Endothelial cell (in vitro differentiated cells): ENCODE results near the gene USP7. TPM values are rescaled to one million over a fixed set of nuclear protein-coding genes. Genes with fewer than 3 reads are reported as not detected.

ENCODE experiments used
- DNase-seq: peaks from one replicate; pipeline ENCODE4 v3.0.0; 2021; ENCODE audit warnings: low spot score
- H3K27ac Mint-ChIP-seq: one replicate; pipeline ENCODE4 v1.8.0; 2021; ENCODE audit warnings: mixed read lengths, inconsistent platforms; ENCODE audit not compliant: unreplicated experiment
- H3K27me3 Mint-ChIP-seq: one replicate; pipeline ENCODE4 v1.8.0; 2021; ENCODE audit warnings: mild to moderate bottlenecking, moderate library complexity, mixed read lengths, inconsistent platforms; ENCODE audit not compliant: unreplicated experiment
- H3K36me3 Mint-ChIP-seq: one replicate; pipeline ENCODE4 v1.8.0; 2021; ENCODE audit warnings: mild to moderate bottlenecking, low read depth, mixed read lengths, inconsistent platforms; ENCODE audit not compliant: unreplicated experiment
- H3K4me1 Mint-ChIP-seq: one replicate; pipeline ENCODE4 v1.8.0; 2021; ENCODE audit warnings: mild to moderate bottlenecking, mixed read lengths, inconsistent platforms; ENCODE audit not compliant: unreplicated experiment
- H3K4me3 Mint-ChIP-seq: one replicate; pipeline ENCODE4 v1.8.0; 2021; ENCODE audit warnings: mild to moderate bottlenecking, mixed read lengths, inconsistent platforms; ENCODE audit not compliant: unreplicated experiment
- H3K9me3 Mint-ChIP-seq: one replicate; pipeline ENCODE4 v1.8.0; 2021; ENCODE audit warnings: mixed read lengths, inconsistent platforms; ENCODE audit not compliant: unreplicated experiment
- CTCF ChIP-seq: fragments of 200-600 bp; sonication (generic); IDR thresholded peaks from one replicate; pipeline ENCODE4 v1.5.0; 2021; ENCODE audit warnings: antibody characterized with exemption; ENCODE audit not compliant: unreplicated experiment
- total RNA-seq: library from RNA; stranded (reverse); fragmentation: NEBNext Ultra II Directional; extraction: Animal tissue kit (Norgen Biotek cat#: 25700); gene quantifications from one replicate; pipeline ENCODE4 v1.2.1, GENCODE V29; 2021; ENCODE audit not compliant: unreplicated experiment

The USP7 gene
- total RNA-seq, 1 donor from 2014 or later: 122 TPM

GRCh38 chr16:8864480-8865110 is 99.1 kb downstream of the USP7 start:
- Mint-ChIP-seq H3K4me1 (peaks cover 38% of the 10 kb centered on the region), H3K9me3 (no peaks in the 10 kb centered on the region), H3K36me3 (peaks cover 9% of the 10 kb centered on the region), H3K4me3 (no peak overlapping the region), H3K27me3 (peaks cover 11% of the 10 kb centered on the region), H3K27ac (peak overlapping the region; percentile 61)
- no peak for DNase-seq
- no peak for TF ChIP-seq CTCF

GRCh38 chr16:8863594-8864424 is 99.9 kb downstream of the USP7 start:
- DNase-seq: no peak
- Mint-ChIP-seq H3K36me3 (peaks cover 12% of the 10 kb centered on the region), H3K9me3 (no peaks in the 10 kb centered on the region), H3K4me1 (peaks cover 35% of the 10 kb centered on the region), H3K4me3 (no peak overlapping the region), H3K27ac (peak overlapping the region; percentile 61), H3K27me3 (peaks cover 10% of the 10 kb centered on the region)
- no peak for TF ChIP-seq CTCF

DNA sequence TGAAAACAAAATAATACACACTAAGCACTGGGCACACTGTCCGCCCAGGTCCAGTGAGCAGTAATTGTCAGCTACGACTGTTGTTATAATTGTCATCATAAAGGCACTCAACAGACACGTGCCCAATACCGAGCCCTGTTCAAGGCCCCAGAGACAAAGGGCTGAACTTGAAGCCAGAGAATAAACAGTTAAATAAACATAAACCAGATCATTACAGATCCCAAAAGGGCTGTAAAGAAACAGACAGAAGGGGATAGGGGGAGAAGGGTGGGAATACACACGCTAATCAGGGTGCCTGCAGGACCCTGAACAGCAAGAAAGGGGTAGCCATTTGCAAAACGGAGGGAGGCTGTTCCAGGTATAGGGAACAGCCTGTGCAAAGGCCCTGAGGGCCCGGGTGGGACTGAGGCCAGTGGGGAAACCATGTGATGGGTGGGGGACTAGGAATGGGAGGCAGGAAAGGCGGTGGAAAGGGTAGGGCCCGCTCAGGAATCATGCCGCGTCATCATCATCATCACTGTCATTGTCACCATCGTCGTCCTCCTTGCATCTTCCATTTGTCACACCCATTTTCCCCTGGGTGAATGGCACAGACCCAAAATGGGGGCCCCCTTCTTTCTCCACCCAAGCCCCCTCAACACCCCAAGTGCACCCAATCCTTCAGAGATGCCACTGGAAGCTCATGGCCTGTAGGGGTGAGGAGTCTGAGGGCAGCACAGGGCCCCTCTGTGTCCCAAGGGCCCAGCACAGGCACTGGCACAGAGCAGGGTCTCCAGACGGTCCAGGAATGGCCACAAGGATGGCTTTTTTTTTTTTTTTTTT is 101.2 kb downstream of the USP7 start:
- peak overlapping the region; percentile 64 for H3K27ac Mint-ChIP-seq
- peaks cover 12% of the 10 kb centered on the region for H3K27me3 Mint-ChIP-seq
- H3K4me3 Mint-ChIP-seq: no peak overlapping the region
- H3K9me3 Mint-ChIP-seq: no peaks in the 10 kb centered on the region
- TF ChIP-seq CTCF: no peak
- H3K36me3 Mint-ChIP-seq: peaks cover 15% of the 10 kb centered on the region
- H3K4me1 Mint-ChIP-seq: peaks cover 38% of the 10 kb centered on the region
- no peak for DNase-seq

DNA sequence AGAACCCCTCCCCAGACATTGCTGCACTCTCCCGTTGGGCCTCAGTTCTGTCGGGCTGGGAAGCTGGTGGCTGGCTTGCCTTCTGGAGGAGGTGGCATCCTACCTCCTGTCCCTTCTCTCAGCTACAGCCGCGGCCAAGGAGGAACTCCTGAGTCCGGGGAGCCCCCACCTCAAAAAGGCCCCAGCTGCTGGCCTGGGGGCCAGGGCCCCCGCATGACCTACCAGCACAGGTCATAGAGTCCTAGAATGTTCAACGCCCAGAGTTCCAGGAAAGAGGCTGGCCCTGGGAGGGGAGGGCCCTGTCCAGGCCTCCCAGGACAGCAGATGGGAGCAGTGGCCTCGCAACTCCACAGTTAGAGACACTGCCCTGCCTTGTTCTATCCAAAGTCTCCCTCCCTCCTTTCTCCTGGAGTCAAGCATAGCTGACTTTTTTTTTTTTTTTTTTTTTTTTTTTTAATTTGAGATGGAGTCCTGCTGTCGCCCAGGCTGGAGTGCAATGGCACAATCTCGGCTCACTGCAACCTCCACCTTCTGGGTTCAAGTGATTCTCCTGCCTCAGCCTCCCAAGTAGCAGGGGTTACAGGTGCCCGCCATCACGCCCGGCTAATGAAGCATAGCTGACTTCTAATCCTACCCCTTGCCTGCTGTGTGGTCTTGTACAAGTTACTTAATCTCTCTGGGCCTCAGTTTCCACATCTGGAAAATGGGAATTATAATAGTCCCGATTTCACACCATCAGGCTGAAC is 102.0 kb downstream of the USP7 start:
- TF ChIP-seq CTCF: no peak
- Mint-ChIP-seq H3K4me3 (no peak overlapping the region), H3K27me3 (peaks cover 14% of the 10 kb centered on the region), H3K27ac (peak overlapping the region; percentile 64), H3K36me3 (peaks cover 15% of the 10 kb centered on the region), H3K4me1 (peaks cover 37% of the 10 kb centered on the region), H3K9me3 (no peaks in the 10 kb centered on the region)
- DNase-seq: no peak
